ENCODE data around the gene ADAMTS1.
A peak's percentile ranks its signal among the peaks of the same experiment; 100 is the strongest.

Gene ADAMTS1

DNA sequence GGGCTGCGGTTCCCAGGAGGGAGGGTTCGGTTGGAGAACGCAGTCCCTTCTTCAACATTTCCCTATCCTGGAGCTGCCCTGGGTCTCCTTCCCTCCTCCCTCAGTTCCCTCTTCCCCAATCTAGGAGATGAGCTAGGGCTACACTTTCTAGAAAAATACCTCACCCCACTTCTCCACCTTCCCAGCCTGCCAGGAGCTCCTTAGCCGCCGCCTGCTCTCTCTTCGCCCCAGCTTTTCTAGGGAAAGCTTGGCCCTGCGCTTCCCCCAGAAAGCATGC lies 488 bp upstream of the ADAMTS1 start:
- no peaks in the 10 kb centered on the region for H3K27me3 ChIP-seq
- intact Hi-C loops (cut with DNase I; ENCODE audit: low total_unique reads): loop anchor here (5.0 kb wide), 2 partner anchors 73 to 1902 kb away; no protein-coding TSS in a partner anchor
- no peak for DNase-seq
- H3K36me3 ChIP-seq: peaks cover 17 to 19% (median 19%) of the 10 kb centered on the region in 3 donors
- no peaks in the 10 kb centered on the region for H3K9me3 ChIP-seq
- peaks cover 0 to 30% (median 7%) of the 10 kb centered on the region in 4 donors for H3K4me1 ChIP-seq
- peak overlapping the region; percentile 89 to 95 for H3K27ac ChIP-seq
- peak overlapping the region; percentile 79 to 82 for H3K4me3 ChIP-seq
- TF ChIP-seq, protein P1, sequence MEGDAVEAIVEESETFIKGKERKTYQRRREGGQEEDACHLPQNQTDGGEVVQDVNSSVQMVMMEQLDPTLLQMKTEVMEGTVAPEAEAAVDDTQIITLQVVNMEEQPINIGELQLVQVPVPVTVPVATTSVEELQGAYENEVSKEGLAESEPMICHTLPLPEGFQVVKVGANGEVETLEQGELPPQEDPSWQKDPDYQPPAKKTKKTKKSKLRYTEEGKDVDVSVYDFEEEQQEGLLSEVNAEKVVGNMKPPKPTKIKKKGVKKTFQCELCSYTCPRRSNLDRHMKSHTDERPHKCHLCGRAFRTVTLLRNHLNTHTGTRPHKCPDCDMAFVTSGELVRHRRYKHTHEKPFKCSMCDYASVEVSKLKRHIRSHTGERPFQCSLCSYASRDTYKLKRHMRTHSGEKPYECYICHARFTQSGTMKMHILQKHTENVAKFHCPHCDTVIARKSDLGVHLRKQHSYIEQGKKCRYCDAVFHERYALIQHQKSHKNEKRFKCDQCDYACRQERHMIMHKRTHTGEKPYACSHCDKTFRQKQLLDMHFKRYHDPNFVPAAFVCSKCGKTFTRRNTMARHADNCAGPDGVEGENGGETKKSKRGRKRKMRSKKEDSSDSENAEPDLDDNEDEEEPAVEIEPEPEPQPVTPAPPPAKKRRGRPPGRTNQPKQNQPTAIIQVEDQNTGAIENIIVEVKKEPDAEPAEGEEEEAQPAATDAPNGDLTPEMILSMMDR (IDR thresholded peaks at IDR 0.05): no peak

DNA sequence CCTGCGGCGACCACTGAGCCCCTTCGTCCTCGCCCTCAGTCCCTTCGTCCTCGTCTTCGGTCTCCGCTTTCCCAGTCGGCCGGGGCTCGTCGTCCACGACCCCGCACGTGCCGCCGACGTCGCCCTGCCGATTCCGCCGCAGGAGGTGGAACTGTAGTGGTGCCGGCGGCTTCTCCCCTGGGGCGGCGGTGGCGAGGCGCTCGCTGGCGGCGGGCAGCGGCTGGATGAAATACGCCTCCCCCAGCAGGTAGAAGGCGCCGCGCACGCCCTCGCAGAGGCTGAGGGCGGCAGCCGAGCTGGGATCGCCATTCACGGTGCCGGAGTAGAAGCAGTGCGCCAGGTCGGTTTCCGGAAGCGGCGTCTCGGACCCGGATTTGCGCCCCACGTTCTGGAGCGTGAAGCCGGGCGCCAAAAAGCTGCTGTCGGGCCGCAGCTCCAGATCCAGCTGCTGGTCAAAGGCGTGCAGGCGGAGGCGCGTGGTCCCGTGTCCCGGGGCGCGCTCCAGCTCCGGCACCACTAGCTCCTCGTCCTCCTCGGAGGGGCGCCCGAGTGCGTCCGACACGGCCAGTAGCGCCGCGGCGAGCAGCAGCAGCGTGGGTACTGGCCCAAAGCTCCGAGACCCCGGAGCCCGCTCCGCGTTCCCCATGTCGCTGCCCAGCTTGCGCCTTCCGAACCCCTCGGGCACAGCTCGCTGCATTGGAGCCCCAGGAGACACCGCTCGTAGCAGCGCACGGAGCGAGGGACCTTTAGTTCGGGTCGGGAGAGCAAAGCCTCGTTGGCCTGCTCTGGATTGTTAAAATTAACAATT lies 747 bp downstream of the ADAMTS1 start:
- TF ChIP-seq, protein P1 (IDR thresholded peaks at IDR 0.05): no peak
- Histone ChIP-seq H3K4me1 (peaks cover 0 to 38% (median 13%) of the 10 kb centered on the region in 4 donors), H3K9me3 (no peaks in the 10 kb centered on the region), H3K4me3 (peak overlapping the region; percentile 79 to 82), H3K27ac (peak overlapping the region; percentile 89 to 95), H3K36me3 (peaks cover 30 to 32% (median 32%) of the 10 kb centered on the region in 3 donors), H3K27me3 (no peaks in the 10 kb centered on the region)
- intact Hi-C loops (cut with DNase I; ENCODE audit: low total_unique reads): loop anchor here (5.0 kb wide), 2 partner anchors 72 to 1903 kb away; no protein-coding TSS in a partner anchor
- DNase-seq: peak; percentile 54 to 78

DNA sequence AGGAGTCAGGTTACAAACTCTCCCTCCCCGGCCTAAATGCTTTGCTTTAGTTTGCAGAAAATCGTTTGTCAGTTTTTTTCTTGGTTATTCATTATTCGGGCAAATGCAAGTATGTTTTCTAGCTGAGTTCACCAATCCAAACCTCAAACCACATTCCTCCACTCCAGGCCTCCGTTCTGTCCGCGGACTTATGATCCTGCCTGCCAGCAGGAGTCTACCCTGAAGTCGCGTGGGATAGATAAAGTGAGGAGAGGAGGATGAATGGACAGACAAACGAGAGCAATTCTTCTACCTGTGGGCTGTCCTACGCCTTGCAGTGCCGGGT lies 1.3 kb downstream of the ADAMTS1 start:
- intact Hi-C loops (cut with DNase I; ENCODE audit: low total_unique reads): no loop called here
- Histone ChIP-seq H3K27ac (peak overlapping the region; percentile 89 to 95), H3K9me3 (no peaks in the 10 kb centered on the region), H3K27me3 (no peaks in the 10 kb centered on the region), H3K4me3 (peak overlapping the region; percentile 79 to 82), H3K36me3 (peaks cover 35 to 37% (median 37%) of the 10 kb centered on the region in 3 donors), H3K4me1 (peaks cover 0 to 43% (median 16%) of the 10 kb centered on the region in 4 donors)
- no peak for DNase-seq
- TF ChIP-seq, protein P1 (IDR thresholded peaks at IDR 0.05): no peak

DNA sequence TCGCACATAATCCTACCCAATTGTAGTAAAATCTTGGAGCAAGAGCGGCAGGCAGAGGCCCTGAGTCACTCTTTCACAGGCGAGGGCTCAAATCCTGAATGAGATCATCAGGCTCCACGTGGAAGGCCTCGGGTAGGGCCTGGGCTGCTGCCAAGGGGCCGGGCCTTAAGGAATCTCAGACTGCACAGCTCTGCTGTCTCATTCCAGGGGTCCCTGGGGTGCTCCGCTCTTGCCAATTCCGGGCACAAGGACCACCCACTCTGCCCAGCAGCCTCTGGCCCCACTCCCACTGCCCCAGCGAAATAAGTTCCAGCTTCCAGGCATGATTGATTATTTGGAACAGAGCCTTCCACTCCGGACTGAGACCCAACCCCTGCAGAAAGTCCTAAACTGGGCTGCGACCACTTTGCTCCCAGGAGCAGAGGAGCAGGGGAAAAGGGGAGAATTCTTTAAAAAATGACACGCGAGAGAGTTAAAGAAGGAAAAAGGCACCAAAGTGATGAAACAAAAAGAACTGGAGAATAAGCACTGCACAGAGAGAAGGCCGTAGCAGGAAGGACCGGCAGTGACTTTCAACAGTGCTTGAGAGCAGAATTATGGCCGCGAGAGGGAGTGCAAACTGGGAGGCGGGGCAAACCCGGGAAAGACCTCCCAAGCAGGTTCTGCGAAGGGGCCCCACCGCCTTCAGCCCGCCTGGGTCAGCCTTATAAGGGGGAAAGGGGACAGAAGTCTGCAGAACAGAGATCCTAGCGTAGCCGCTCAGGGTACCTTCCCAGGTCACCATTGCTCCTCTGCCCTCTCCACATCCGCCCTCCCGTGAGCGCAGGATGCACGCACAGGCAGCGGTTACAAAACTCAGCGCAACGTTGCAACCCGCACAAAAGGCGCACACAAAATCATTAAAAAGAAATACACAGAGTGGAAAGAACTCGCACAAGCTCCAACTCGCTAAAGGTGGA lies 2.0 kb downstream of the ADAMTS1 start:
- Histone ChIP-seq H3K4me3 (peak overlapping the region; percentile 79 to 82), H3K9me3 (no peaks in the 10 kb centered on the region), H3K4me1 (peaks cover 0 to 50% (median 17%) of the 10 kb centered on the region in 4 donors), H3K27ac (peak overlapping the region; percentile 89 to 95), H3K27me3 (no peaks in the 10 kb centered on the region), H3K36me3 (peaks cover 42 to 44% (median 44%) of the 10 kb centered on the region in 3 donors)
- peak; percentile 94 to 98 for DNase-seq
- TF ChIP-seq, protein P1 (IDR thresholded peaks at IDR 0.05): peak; percentile 26 to 28
- intact Hi-C loops (cut with DNase I; ENCODE audit: low total_unique reads): no loop called here

DNA sequence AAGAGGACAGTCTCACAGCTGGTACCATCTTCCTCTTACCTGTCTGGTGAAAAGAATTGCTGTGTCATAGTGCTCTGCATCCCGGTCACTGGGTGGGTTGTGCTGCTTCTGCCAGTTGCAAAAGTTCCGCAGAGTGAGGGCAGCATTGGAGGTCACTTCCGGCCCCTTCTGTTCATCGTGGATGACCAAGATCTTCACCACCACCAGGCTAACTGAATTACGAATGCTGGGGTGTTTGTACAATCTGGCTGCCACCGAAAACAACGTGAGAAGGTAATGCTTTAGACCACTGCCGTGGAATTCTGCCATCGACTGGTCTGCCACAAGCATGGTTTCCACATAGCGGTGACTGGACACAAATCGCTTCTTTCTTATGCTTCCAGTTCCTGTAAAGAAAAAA lies 2.9 kb downstream of the ADAMTS1 start:
- DNase-seq: no peak
- Histone ChIP-seq H3K9me3 (no peaks in the 10 kb centered on the region), H3K4me3 (peak overlapping the region; percentile 79 to 82), H3K27ac (peak overlapping the region; percentile 89 to 95), H3K27me3 (no peaks in the 10 kb centered on the region), H3K4me1 (peaks cover 0 to 59% (median 21%) of the 10 kb centered on the region in 4 donors), H3K36me3 (peaks cover 51 to 53% (median 53%) of the 10 kb centered on the region in 3 donors)
- TF ChIP-seq, protein P1 (IDR thresholded peaks at IDR 0.05): no peak
- intact Hi-C loops (cut with DNase I; ENCODE audit: low total_unique reads): no loop called here

Data from tibial artery (tissue), 4 donors.